PC-3 (cell line): ENCODE data around the gene UMPS. TPM values are rescaled to one million over a fixed set of nuclear protein-coding genes. Genes with fewer than 3 reads are reported as not detected.
A peak's percentile ranks its signal among the peaks of the same experiment; 100 is the strongest.
"Not testable (repeated sequence)": the region's sequence is repeated elsewhere in the genome, so short reads cannot be mapped to it uniquely, and the experiment has no call there.

ENCODE experiments used
- ATAC-seq: fragments of 200-7000 bp; cut with Tn5 transposase; 2 replicates; pipeline ENCODE4 v1.9.1; 2020; ENCODE audit warnings: mild to moderate bottlenecking, moderate library complexity
- BruUV-seq: library from RNA; stranded (reverse); fragments of 400-500 nt; replicated peaks from 2 replicates; lab custom pipeline; 2021; lab: Mats Ljungman, UMichigan
- CTCF ChIA-PET: fragments of 300-600 bp; sonication (Branson Sonifier 250); formaldehyde crosslinking; loops from one replicate; lab custom pipeline; 2022; ENCODE audit warnings: antibody characterized with exemption; lab: Charles Lee
- POLR2A ChIA-PET: fragments of 300-600 bp; sonication (Branson Sonifier 250); formaldehyde crosslinking; loops from one replicate; lab custom pipeline; 2022; ENCODE audit warnings: antibody characterized with exemption; ENCODE audit not compliant: unreplicated experiment; lab: Charles Lee
- DNase-seq: peaks from one replicate; pipeline ENCODE4 v3.0.0-alpha.2; 2015
- H2AFZ ChIP-seq: fragments of 300-600 bp; sonication (generic); 2 replicates; pipeline ENCODE4 v1.6.0; 2016; ENCODE audit warnings: antibody characterized with exemption, low read length
- H3F3A ChIP-seq: fragments of 300-600 bp; sonication (generic); one replicate; pipeline ENCODE4 v1.6.0; 2017; ENCODE audit warnings: antibody characterized with exemption, low read length, control low read depth, mild to moderate bottlenecking; ENCODE audit not compliant: unreplicated experiment
- H3K27ac ChIP-seq: fragments of 300-600 bp; sonication (generic); 2 replicates; pipeline ENCODE4 v1.5.1; 2016; ENCODE audit warnings: mild to moderate bottlenecking, low read length
- H3K27me3 ChIP-seq: fragments of 300-600 bp; sonication (generic); 2 replicates; pipeline ENCODE4 v1.6.1; 2016; ENCODE audit warnings: low read length, mixed read lengths
- H3K36me3 ChIP-seq: fragments of 300-600 bp; sonication (generic); 2 replicates; pipeline ENCODE4 v1.6.1; 2016; ENCODE audit warnings: low read depth, mixed run types, low read length, mixed read lengths
- H3K4me1 ChIP-seq: fragments of 300-600 bp; sonication (generic); 2 replicates; pipeline ENCODE4 v1.5.1; 2016; ENCODE audit warnings: low read length; ENCODE audit not compliant: insufficient read depth
- H3K4me2 ChIP-seq: fragments of 300-600 bp; sonication (generic); 2 replicates; pipeline ENCODE4 v1.6.0; 2016; ENCODE audit warnings: low read length
- H3K4me3 ChIP-seq: fragments of 300-600 bp; sonication (generic); 2 replicates; pipeline ENCODE4 v1.5.1; 2016; ENCODE audit warnings: mild to moderate bottlenecking, low read length, mixed read lengths
- H3K79me2 ChIP-seq: fragments of 300-600 bp; sonication (generic); 2 replicates; pipeline ENCODE4 v1.6.1; 2017; ENCODE audit warnings: low read length, mixed read lengths
- H3K9ac ChIP-seq: fragments of 300-600 bp; sonication (generic); 2 replicates; pipeline ENCODE4 v1.6.0; 2016; ENCODE audit warnings: mild to moderate bottlenecking, low read length
- H3K9me2 ChIP-seq: fragments of 300-600 bp; sonication (generic); replicated peaks from 2 replicates; pipeline ENCODE4 v1.6.1; 2016; ENCODE audit warnings: mixed run types, low read length, mixed read lengths
- H3K9me3 ChIP-seq: fragments of 300-600 bp; sonication (generic); 2 replicates; pipeline ENCODE4 v1.6.1; 2016; ENCODE audit warnings: low read length, mixed read lengths
- H4K20me1 ChIP-seq: fragments of 300-600 bp; sonication (generic); 2 replicates; pipeline ENCODE4 v1.6.1; 2016; ENCODE audit warnings: low read length, mixed read lengths
- CTCF ChIP-seq: fragments of 300-600 bp; sonication (generic); conservative IDR thresholded peaks from 2 replicates; pipeline ENCODE4 v1.5.1; 2017; ENCODE audit warnings: antibody characterized with exemption, low read depth, mild to moderate bottlenecking, low read length
- EZH2 ChIP-seq: fragments of 300-600 bp; sonication (generic); IDR thresholded peaks from one replicate; pipeline ENCODE4 v1.6.1; 2017; ENCODE audit warnings: antibody characterized with exemption, mild to moderate bottlenecking, low read length; ENCODE audit not compliant: unreplicated experiment
- EZH2phosphoT487 ChIP-seq: fragments of 300-600 bp; sonication (generic); IDR thresholded peaks from 2 replicates; pipeline ENCODE4 v1.6.1; 2018; ENCODE audit warnings: mild to moderate bottlenecking, antibody characterized with exemption, low read length, borderline replicate concordance
- intact Hi-C: fragments of 100-400 bp; cut with micrococcal nuclease; formaldehyde crosslinking; loops from 2 replicates; pipeline ENCODE4 v1.9.0; 2023
- total RNA-seq: library from RNA; depleted of rRNA; stranded (reverse); fragments of >200 nt; gene quantifications from 2 replicates; pipeline ENCODE4 v1.2.3, GENCODE V29; 2014

The UMPS gene
- total RNA-seq, 1 experiment from 2014 or later = 38.4 TPM

DNA sequence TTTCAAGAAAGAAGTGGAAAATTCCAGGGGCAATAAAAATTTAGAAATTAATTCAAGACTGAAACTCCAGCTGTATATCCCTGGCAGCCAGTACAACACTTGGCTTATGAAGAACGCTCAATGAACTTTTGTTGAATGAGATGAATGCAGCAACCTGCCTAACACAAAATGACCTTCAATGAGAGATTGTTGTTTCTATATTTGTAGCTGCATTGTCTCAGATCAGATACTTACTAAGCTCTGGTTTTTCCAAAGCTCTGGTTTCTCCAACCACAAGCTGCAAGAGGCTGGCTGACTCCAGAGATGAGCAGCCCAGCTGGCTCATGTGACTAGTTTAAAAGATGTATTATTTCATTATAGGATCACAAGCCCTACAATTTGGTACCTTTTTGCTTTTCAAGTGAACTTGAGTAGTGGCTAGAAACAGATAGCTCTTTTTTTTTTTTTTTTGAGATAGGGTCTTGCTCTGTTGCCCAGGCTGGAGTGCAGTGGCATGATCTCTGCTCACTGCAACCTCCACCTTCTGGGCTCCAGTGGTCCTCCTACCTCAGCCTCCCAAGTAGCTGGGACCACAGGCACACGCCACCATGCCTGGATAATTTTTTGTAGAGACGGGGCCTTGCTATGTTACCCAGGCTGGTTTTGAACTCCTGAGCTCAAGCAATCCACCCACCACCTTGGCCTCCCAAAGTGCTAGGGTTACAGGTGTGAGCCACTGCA, 57.4 kb downstream of the UMPS start:
- H3K9me2 ChIP-seq = no peaks in the 10 kb centered on the region
- no peaks in the 10 kb centered on the region for H3F3A ChIP-seq
- H3K36me3 ChIP-seq = no peaks in the 10 kb centered on the region
- TF ChIP-seq EZH2phosphoT487 (no peak), CTCF (no peak), EZH2 (no peak)
- no peaks in the 10 kb centered on the region for H3K27me3 ChIP-seq
- intact Hi-C loops = loop anchor here (1.0 to 2.0 kb wide), 3 partner anchors 49 to 114 kb away; no protein-coding TSS in a partner anchor
- peaks cover 6% of the 10 kb centered on the region for H3K4me1 ChIP-seq
- H3K4me2 ChIP-seq = no peak overlapping the region
- no peak overlapping the region for H3K4me3 ChIP-seq
- CTCF ChIA-PET = interaction anchor here (0.7 to 2.0 kb wide), 2 partner anchors 96 to 114 kb away, joined by 7 to 20 read pairs; no protein-coding TSS in a partner anchor
- no peaks in the 10 kb centered on the region for H3K79me2 ChIP-seq
- no peaks in the 10 kb centered on the region for H4K20me1 ChIP-seq
- no peaks in the 10 kb centered on the region for H3K9me3 ChIP-seq
- no peak overlapping the region for H3K9ac ChIP-seq
- DNase-seq (no peak), ATAC-seq (no peak)
- POLR2A ChIA-PET = no interaction called here
- H2AFZ ChIP-seq = no peak overlapping the region
- no TSS peak for BruUV-seq
- peak overlapping the region; percentile 37; the same call in 1 of the 2 replicates for H3K27ac ChIP-seq

DNA sequence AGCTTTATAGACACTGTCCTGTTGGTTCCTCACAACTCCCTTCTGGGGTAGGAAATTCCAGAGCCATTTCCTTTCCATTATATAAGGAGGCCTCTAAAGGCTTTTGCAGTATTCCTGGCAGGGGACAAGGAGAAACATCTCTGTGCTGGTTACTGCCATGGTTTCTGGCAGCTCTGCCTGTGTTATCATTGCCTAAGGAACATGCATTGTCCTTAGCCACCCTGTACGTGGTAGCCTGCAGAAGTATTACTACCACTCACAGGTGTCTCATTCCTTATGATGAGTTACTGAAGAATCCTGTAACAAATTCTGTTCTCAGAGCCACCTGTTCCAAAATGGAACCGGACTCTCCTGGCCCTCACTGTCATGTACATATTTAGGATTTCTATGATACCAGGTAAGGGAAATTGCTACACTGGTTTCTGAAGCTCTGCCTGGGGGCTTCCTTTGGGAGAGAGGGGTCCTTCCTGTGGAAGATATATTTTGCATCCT, 58.0 kb downstream of the UMPS start:
- POLR2A ChIA-PET = no interaction called here

DNA sequence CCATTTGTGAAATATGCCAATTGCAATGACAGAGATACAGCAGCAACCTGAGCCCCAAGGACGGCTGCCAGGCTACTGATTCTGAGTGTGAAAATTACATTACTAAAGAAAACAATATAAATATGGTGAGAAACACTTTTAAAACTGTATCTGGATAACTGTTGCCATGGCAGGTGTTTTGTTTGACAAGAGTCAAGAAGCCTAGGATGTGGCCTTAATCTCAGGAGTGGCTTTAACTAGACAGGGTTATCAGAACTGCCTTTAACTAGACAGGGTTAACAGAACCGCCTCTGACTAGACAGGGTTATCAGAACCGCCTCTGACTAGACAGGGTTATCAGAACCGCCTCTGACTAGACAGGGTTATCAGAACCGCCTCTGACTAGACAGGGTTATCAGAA, 58.9 kb downstream of the UMPS start:
- POLR2A ChIA-PET, BruUV-seq, intact Hi-C loops, H3K9me3 ChIP-seq, H3K79me2 ChIP-seq, CTCF ChIA-PET, H3K27me3 ChIP-seq, H3F3A ChIP-seq, H3K9me2 ChIP-seq, H3K36me3 ChIP-seq, H3K27ac ChIP-seq, H4K20me1 ChIP-seq, H3K4me3 ChIP-seq, H3K9ac ChIP-seq, H2AFZ ChIP-seq, H3K4me2 ChIP-seq, ATAC-seq, DNase-seq: not testable (repeated sequence)
- peaks cover 19% of the 10 kb centered on the region for H3K4me1 ChIP-seq

More for the DNA sequence above, 58.0 kb downstream of the UMPS start:
- Histone ChIP-seq H3K9me2 (no peaks in the 10 kb centered on the region), H3K4me1 (peaks cover 11% of the 10 kb centered on the region), H3K9ac (no peak overlapping the region), H3F3A (no peaks in the 10 kb centered on the region), H3K4me3 (no peak overlapping the region), H3K79me2 (no peaks in the 10 kb centered on the region), H3K36me3 (no peaks in the 10 kb centered on the region), H3K4me2 (no peak overlapping the region), H4K20me1 (no peaks in the 10 kb centered on the region), H3K27ac (no peak overlapping the region), H3K9me3 (no peaks in the 10 kb centered on the region), H2AFZ (no peak overlapping the region), H3K27me3 (no peaks in the 10 kb centered on the region)
- ATAC-seq = no peak
- intact Hi-C loops = no loop called here
- no TSS peak for BruUV-seq
- CTCF ChIA-PET = no interaction called here
- TF ChIP-seq EZH2phosphoT487 = no peak
- no peak for TF ChIP-seq CTCF
- no peak for TF ChIP-seq EZH2
- DNase-seq = no peak
